Ishikawa (cell line): ENCODE data around the gene EPB41L5.

ENCODE experiments used
- CEBPB ChIP-seq: IDR thresholded peaks from 2 replicates; pipeline ENCODE4 v1.6.1; 2012
- CREB1 ChIP-seq: IDR thresholded peaks from 2 replicates; pipeline ENCODE4 v1.6.1; 2012; ENCODE audit warnings: low read depth
- EGR1 ChIP-seq: IDR thresholded peaks from 2 replicates; pipeline ENCODE4 v1.6.1; 2012
- EP300 ChIP-seq: IDR thresholded peaks from 2 replicates; pipeline ENCODE4 v1.6.1; 2012; ENCODE audit warnings: borderline replicate concordance
- REST ChIP-seq: IDR thresholded peaks from 2 replicates; pipeline ENCODE4 v1.6.1; 2012; ENCODE audit warnings: low read depth, mild to moderate bottlenecking
- YY1 ChIP-seq: IDR thresholded peaks from 2 replicates; pipeline ENCODE4 v1.6.1; 2012; ENCODE audit warnings: low read depth
- ZBTB7A ChIP-seq: IDR thresholded peaks from 2 replicates; pipeline ENCODE4 v1.6.1; 2012; ENCODE audit warnings: low read depth
- TF ChIP-seq, protein P1 (sequence below): IDR thresholded peaks from 2 replicates; pipeline ENCODE4 v1.6.1; 2012

GRCh38 chr2:120218181-120218580, 205.3 kb downstream of the EPB41L5 start:
- TF ChIP-seq CEBPB (no peak), REST (no peak), EP300 (no peak), EGR1 (no peak), YY1 (no peak), ZBTB7A (no peak), CREB1 (no peak)
- TF ChIP-seq, protein P1, sequence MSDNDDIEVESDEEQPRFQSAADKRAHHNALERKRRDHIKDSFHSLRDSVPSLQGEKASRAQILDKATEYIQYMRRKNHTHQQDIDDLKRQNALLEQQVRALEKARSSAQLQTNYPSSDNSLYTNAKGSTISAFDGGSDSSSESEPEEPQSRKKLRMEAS: no peak
